GM18861 (cell line): Measurements from ENCODE around the gene SIGLEC1.

Experiments used
- ATAC-seq: cut with Tn5 transposase; IDR thresholded peaks from one replicate; pipeline ENCODE4 v1.9.1; 2021; ENCODE audit not compliant: unreplicated experiment

The SIGLEC1 gene

DNA sequence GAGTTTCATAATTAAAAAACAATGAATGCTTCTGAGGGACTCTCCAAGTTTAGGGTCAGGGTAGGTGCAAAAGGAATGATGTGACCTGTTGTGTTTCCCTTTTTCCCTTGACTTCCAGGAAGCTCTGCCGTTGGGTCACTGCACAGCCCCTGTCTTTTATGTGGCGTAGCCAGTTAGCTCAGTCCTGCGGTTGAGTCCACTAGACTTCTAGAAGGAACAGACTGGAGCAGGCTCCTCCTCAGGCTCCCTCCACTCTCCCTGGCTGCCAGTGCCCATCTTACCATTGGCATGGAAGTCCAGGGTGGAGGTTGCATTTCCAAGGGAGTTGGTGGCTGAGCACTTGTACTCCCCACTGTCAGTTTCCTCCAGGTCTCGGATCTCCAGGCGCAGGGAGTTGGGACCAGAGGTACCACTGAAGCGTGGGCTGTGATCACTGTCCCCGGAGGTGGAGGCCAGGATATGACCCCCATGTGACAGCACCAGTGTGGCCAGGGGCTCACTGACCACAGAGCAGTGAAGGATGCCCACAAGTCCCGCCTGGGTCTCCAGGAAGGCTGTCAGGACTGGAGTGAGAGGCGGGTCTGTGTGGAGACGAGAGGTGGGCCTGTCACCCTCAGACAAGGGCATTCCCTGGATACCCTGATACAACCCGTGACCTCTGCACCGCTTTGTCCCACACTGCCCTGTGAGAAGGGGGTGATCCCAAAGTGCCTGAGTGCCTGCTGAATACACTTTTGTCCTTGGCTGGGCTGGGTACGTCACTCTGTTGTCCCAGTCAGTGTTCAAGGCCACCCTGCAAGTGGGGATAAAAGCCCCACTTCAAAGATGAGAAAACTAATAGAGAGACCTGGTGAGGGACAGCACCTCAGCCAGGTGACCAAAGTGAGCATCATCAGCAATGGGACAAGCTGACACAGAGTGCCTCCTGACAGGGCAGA is 11.1 kb downstream of the SIGLEC1 start:
- ATAC-seq: no peak

- ATAC-seq: no peak
These were observed 13.4 kb downstream of the SIGLEC1 start for GRCh38 chr20:3699037-3699436.

- no peak for ATAC-seq
These were observed 13.8 kb downstream of the SIGLEC1 start for GRCh38 chr20:3698591-3699001.

- ATAC-seq: no peak
These were observed 14.7 kb downstream of the SIGLEC1 start for GRCh38 chr20:3697588-3698305.

- no peak for ATAC-seq
These were observed 15.4 kb downstream of the SIGLEC1 start for GRCh38 chr20:3696745-3697587.

GRCh38 chr20:3696200-3696599 is 16.2 kb downstream of the SIGLEC1 start:
- no peak for ATAC-seq

DNA sequence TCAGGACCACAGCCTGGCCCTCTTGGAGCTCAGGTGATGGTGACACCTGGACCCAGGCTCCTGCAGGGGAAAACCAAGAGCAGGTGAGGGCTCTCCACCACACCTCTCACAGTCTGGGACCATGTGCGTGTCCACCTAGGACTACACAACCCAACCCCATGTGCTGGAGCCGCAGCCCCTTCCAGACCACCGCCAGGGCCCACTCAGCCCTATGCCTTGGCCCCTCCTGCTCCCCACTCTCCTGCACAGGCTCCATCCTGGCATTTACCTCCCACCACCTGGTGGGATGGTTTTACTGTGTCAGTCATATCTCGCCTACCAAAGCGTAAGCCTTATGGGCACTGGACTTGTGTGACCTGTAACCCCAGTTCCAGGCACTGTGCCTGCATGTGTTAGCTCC is 17.5 kb downstream of the SIGLEC1 start:
- ATAC-seq: no peak

DNA sequence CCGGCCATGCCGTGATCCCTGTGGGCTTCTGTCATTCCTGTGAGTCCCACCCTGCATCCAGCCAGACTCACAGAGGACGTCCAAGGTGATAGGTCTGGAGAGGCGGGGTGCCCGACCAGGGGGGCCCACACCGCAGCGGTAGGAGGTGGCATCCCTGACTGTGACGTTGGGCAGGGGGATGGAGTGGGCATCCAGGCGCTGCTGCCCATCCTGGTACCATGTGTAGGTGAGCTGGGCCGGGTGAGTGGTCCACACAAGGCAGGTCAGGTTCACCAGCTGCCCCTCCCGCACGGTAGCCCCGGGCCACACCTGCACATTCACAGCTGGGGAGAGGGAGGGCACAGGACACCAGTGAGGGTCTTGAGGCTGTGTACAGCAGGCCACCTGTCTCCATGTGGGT is 19.0 kb downstream of the SIGLEC1 start:
- no peak for ATAC-seq

DNA sequence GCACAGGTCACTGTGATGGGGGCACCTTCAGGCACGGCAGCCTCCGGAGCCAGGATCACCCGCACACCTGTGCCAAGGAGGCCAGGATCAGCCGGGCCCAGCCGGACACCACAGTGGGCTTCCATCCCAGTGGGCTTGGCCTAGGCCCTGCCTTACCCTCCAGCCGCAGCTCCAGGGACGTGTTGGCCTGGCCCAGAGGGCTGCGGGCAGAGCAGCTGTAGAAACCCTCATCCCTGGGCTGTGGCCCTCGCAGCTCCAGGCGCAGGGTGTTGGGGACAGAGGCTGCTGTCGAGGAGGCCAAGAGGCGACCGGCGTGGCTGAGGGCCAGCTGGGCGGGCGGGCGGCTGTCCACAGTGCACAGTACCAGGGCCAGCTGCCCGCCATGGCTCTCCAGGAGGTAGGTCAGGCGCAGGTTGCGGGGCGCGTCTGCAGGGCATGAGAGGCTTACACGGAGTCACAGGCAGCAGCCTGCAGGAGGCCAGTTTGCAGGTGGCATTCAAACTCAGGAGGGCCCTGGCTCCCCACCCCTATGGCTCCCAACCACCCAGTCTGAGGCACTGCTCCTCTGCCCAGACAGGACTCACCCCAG is 19.6 kb downstream of the SIGLEC1 start:
- ATAC-seq: no peak

GRCh38 chr20:3691897-3692296 is 20.5 kb downstream of the SIGLEC1 start:
- no peak for ATAC-seq

GRCh38 chr20:3691306-3691705 is 21.1 kb downstream of the SIGLEC1 start:
- no peak for ATAC-seq

DNA sequence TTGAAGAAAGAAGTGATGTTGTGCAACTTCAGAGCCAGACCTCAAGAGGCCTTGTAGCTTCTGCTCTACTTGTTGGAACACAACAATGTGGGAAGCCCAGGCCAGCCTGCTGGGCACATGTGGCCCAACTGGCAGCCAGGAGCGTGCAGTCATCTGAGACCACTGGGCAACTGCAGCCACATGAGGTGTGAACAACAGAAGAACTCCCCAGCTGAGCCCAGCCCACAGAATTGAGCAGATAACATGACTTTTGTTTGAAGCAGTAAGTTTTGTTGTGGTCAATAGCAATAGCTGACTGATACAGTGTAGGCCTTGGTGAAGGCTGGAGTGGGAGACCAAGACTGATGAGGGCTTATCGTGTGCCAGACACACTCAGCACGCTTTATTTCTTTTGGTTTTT is 22.0 kb downstream of the SIGLEC1 start:
- no peak for ATAC-seq

DNA sequence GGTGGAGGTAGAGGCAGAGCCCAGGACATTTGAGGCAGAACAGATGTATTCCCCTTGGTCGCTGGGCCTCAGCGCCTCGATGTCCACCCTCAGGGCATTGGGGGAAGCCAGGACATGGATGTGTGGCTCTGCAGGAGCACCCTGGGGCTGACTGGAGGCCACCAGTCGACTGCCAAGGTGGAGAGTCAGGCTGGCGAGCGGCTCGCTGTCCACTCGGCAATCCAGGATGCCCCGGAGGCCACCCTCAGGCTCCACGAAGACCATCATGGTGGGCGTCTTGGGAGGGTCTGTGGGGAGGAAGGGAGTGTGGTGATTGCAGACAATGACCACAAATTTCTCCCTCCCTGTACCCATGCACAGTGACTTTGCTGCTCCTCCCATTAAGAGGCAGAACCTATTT is 22.4 kb downstream of the SIGLEC1 start:
- ATAC-seq: no peak

DNA sequence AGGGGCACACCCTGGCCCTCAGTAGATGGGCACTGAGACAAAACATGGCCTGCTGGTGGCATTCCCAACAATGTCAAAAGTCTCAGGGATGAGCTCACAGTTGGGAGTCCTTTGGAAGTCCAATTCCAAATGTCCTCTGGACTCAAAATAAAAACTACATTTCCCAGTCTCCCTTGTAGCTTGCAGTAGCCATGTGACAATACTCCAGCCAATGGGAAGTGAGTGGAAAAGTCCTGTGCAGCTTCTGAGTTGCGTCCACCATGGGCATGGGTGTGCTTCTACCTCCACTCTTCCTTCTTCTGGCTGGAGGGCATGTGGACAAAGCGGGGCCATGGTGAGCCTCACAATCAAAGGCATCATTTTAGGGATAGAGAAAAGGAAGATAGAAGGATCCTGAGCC is 24.7 kb downstream of the SIGLEC1 start:
- ATAC-seq: no peak

DNA sequence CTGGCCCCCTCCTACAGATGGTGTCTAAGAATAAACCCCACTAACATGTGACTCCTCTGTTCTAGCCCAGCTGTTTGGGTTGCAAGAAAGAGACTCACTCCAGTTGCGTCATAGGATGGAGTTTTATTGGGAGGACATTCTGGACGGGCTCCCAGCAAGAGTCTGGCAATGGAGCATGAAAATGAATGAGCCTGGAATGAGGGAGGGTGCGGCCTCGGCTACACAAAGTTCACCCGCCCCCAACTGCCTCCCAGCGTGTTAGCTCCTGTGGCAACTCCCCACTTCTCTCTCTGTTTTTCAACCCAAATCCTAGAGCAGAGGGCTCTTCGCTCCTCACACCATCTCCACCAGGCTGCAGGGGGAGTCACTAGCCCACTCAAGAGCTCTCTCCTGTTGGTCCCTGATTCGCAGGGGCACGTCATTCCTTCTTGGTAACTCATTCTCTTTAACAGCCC is 25.5 kb downstream of the SIGLEC1 start:
- ATAC-seq: no peak

DNA sequence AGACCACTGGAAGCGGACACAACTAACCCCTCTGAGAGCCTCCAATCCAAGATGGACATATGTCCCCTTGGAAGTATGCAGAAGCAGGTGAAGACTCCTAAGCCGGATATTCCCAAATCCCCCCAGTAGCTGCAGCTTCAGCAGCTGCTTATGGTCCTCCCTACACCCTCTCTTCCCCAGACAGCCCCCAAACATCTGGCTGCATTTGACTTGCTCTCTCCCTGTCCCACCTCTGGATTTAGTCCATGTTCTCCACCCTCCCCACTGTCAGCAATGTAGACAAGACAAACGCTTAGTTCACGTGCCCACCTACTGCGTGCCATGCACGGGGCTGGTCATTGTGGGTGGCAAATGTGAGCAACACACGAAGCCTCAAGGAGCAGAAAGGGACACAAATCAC is 26.0 kb downstream of the SIGLEC1 start:
- no peak for ATAC-seq

GRCh38 chr20:3685341-3685740 is 27.1 kb downstream of the SIGLEC1 start:
- no peak for ATAC-seq

DNA sequence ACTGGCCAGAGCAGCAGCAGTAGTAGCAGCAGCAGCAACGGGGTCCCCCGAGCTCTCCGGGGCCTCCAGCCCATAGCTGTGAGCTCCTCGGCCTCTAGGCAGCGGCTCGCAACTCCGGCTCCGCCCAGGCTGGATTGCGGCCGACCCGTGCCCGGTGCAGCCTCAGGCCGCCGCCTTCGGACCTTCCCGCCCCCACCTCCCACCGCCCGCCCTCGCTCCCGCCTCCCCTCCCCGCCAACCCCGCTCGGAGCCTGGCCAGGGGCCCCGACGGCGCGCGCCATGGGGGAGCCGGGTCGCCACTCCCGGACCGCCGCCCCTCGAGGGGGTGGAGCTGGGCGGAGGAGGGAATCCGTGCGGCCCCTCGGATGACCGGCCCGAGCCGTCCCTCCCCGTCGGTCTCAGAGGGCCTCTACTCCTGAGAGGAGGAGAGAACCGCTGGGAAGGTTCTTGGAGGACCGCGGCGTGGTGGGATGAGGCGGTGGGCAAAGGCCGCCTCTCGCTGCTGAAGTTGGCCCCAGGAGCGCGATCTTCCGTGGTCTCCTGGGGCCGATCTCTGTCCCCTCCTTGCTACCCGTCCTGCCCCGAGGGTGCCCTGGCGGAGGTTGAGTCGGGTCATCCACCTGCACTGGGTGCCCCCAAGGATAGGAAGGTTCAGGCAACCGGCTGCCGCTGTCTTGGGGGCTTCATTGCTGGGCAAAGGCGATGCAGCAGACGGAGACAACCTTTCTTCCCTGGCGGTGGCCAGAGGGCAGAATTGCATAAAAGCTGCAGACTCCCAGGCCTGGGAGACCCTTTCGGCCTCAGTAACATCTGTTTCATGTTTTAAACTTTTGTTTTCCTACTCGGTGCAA is 30.2 kb downstream of the SIGLEC1 start, which contains the start of gene ADAM33:
TSS of gene ADAM33 (minus strand) at position 80 of the 851 bp plus-strand sequence. CDS start at position 74, 6 bp downstream.
- ATAC-seq: no peak

- ATAC-seq: no peak
These were observed 31.0 kb downstream of the SIGLEC1 start for GRCh38 chr20:3681352-3681930.
